Ramos (cell line): ENCODE results near the gene SGSH.

Experiments
- in situ Hi-C: fragments of 300-500 bp; cut with MboI; formaldehyde crosslinking; loops from one replicate; pipeline ENCODE4 v1.14.3; 2022; ENCODE audit warnings: low sequenced_read_pairs; ENCODE audit not compliant: unreplicated experiment

Gene SGSH

GRCh38 chr17:80168371-80168770 lies 51.8 kb downstream of the SGSH start:
- in situ Hi-C loops = no loop called here

GRCh38 chr17:80166446-80166845 lies 53.7 kb downstream of the SGSH start:
- in situ Hi-C loops = no loop called here

- in situ Hi-C loops = no loop called here
Observed at GRCh38 chr17:80164185-80164584, 55.9 kb downstream of the SGSH start.

GRCh38 chr17:80163336-80163735 lies 56.8 kb downstream of the SGSH start:
- in situ Hi-C loops = no loop called here

- in situ Hi-C loops = no loop called here
Observed at GRCh38 chr17:80160536-80160935, 59.6 kb downstream of the SGSH start.
